Fibroblast of skin of left quadriceps (primary cell): ENCODE measurements around the gene ZBTB7C.

ENCODE experiments used
- DNase-seq, 2 experiments: peaks; one replicate each; pipeline ENCODE4 v3.0.0-alpha.2; 2013; ENCODE audit warnings: low read depth in 2 of 2

Gene ZBTB7C

GRCh38 chr18:48217258-48218250 is 191.6 kb downstream of the ZBTB7C start:
- no peak for DNase-seq

- DNase-seq = no peak
Measured at GRCh38 chr18:48216639-48217257, 192.4 kb downstream of the ZBTB7C start.

GRCh38 chr18:48215876-48216638 is 193.1 kb downstream of the ZBTB7C start:
- no peak for DNase-seq

GRCh38 chr18:48213791-48214190 is 195.4 kb downstream of the ZBTB7C start:
- DNase-seq = no peak

GRCh38 chr18:48208432-48209140 is 200.6 kb downstream of the ZBTB7C start:
- no peak for DNase-seq

- DNase-seq = no peak
Measured at GRCh38 chr18:48207733-48208132, 201.4 kb downstream of the ZBTB7C start.

GRCh38 chr18:48206887-48207286 is 202.3 kb downstream of the ZBTB7C start:
- no peak for DNase-seq

GRCh38 chr18:48203961-48204666 is 205.1 kb downstream of the ZBTB7C start:
- DNase-seq = no peak

- no peak for DNase-seq
Measured at GRCh38 chr18:48203288-48203945, 205.8 kb downstream of the ZBTB7C start.

- no peak for DNase-seq
Measured at GRCh38 chr18:48202350-48203260, 206.6 kb downstream of the ZBTB7C start.

- DNase-seq = no peak
Measured at GRCh38 chr18:48202006-48202348, 207.2 kb downstream of the ZBTB7C start.

GRCh38 chr18:48201337-48202005 is 207.7 kb downstream of the ZBTB7C start:
- DNase-seq = no peak

- DNase-seq = no peak
Measured at GRCh38 chr18:48200631-48201336, 208.4 kb downstream of the ZBTB7C start.

- DNase-seq = no peak
Measured at GRCh38 chr18:48199399-48199798, 209.8 kb downstream of the ZBTB7C start.

GRCh38 chr18:48197819-48198218 is 211.4 kb downstream of the ZBTB7C start:
- DNase-seq = no peak

- DNase-seq = no peak
Measured at GRCh38 chr18:48195787-48196186, 213.4 kb downstream of the ZBTB7C start.

- DNase-seq = no peak
Measured at GRCh38 chr18:48194591-48195181, 214.5 kb downstream of the ZBTB7C start.
